HG03571 (cell line): ENCODE measurements around the gene PRTG.
"Not testable (repeated sequence)": the region's sequence is repeated elsewhere in the genome, so short reads cannot be mapped to it uniquely, and the experiment has no call there.

Experiments used
- ATAC-seq: cut with Tn5 transposase; IDR thresholded peaks from one replicate; pipeline ENCODE4 v1.9.1; 2021; ENCODE audit not compliant: unreplicated experiment

The PRTG gene

DNA sequence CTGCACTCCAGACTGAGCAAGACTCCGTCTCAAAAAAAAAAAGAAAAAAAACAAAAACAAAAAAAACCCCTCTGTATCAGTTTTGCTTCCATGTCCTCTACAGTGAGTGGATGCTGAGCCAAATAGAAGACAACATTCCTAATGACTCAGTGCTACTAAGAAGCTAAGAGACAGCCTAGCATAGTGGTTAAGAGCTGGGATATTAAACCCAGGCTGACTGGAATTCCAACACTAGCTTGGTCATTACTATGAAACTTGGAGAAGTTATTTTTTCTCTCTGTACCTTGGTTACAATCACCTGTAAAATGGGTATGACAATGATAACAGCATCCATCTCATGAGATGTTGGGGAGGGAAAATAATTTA, 93.9 kb downstream of the PRTG start:
- no peak for ATAC-seq

DNA sequence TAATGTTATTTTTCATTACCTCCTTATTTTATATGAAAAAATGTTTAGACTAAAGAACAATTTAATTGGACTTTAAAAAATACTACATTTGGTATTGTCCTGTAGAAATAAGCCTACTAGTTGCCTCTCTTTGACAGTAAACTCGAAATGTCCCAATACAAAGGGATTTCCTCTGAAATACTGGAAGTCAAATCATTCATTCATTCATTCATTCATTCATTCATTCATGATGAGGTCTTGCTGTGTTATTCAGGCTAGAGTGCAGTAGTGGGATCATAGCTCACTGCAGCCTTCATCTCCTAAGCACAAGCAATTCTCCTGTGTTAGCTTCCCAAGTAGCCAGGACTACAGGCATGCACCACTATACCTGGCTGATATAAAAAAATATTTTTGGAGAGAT, 104.2 kb downstream of the PRTG start:
- no peak for ATAC-seq

DNA sequence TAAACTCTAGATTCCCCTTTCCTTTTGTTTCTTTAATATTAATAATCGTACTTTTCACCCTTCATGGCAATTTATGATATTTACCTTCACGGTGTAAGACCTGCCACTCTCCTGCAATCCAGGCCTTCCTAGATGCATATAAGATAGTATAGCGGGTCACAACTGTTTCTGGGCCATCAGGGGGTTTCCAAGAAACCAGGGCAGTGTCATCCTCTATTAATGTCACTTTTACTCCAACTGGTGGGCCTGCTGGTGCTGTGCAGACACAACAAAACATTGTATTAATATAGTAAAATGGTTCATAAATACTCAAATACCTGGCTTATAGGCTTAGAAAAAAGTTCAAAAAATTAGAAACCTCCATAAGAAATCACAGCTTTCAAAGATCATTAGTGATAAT, 105.9 kb downstream of the PRTG start:
- no peak for ATAC-seq

DNA sequence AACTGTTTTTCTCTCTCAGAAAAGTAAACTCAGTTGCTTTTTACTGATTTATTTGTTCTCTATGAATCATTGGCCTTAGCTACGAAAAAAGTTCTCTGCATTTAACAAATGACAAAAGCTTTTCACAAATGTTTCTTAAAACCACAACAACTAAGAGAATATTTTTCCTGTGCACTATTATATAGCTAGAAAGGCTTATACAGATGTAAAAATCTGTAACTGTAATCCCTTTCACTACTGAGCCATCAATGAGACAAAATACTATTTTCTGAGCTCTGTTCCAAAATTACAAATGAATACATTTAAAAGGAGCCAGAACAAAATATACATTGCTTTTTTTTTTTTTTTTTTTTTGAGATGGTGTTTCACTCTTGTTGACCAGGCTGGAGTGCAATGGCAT, 109.2 kb downstream of the PRTG start:
- no peak for ATAC-seq

DNA sequence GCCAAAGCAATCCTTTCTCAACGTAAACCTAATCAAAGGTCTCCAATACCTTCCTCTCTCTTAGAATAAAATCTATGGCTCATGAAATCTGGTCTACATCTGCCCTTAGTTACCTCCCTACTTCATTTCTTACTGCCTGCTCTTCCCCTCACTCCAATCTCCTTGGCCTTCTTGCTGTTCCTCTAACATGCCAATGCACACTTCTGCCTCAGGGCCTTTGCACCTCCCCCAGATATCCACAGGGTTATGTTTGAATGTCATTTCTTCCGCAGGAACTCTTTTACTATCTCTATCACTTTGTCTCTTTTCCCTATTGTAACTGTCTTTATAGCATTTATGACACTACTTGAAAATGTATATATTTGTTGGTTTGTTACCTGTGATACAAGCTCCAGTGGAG, 110.5 kb downstream of the PRTG start:
- ATAC-seq, result no peak

DNA sequence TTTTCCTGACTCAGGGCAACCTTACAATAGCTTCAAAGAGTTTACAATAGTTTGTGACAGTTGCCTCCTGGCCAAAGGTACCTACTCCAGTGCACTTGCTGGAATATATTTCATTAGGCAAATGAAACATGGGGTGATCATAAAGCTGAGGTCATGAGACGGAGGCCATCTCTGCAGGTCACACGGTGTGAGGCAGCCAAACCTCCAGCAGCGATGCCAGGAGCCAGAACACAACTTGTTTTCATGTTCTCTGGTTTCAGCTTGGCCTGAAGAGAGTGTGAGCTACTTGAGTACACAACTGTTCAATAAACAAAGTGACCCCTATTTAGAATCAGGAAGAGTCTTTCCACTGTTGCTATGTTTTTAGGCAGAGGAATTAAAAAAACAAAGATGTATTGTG, 112.1 kb downstream of the PRTG start:
- ATAC-seq, result no peak

DNA sequence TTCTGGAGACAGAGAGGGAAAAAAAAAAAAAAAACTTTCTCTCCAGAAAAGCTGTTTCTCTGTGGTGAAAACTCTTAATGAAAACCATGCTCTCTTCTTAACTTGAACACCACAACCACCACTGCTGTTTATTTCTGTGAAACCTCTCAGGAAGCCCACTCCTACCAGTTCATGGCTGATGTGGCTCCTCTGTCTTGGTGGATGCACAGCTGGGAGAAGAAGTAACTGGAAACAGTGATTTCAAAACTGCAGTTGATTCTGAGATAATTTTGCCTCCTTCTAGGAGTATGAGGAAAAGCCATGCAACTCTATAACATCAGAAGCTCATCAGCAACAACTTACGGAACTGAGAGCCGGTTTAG, 114.6 kb downstream of the PRTG start:
- ATAC-seq, result no peak

DNA sequence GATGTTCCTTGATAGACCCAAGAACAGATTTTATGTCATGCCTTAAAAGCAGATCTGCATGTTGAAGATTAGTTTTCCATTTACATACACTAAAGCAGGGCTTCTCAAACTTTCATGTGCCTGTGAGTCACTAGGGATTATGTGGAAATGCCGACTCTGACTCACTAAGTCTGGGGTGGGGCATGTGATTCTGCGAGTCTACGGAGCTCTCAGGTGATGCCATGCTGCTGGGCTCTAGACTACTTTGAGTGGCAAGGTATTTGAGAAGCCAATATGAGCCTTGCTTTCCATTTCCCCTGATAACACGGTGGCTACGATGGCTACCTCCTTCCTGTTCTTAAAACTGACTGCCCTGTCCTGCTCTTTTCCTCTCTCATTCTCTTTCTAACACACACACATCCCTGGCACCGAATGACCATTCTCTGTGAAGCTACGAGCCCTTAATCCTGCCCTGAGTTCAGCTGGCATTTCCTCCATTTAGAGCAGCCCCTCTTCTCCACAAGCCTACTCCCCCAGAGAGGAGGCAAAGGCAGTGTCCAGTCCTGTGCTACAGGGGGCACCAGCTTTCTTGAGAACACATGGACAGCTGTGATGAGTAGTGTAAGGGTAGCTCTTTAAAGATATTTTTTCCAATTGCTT, 115.1 kb downstream of the PRTG start:
- no peak for ATAC-seq

DNA sequence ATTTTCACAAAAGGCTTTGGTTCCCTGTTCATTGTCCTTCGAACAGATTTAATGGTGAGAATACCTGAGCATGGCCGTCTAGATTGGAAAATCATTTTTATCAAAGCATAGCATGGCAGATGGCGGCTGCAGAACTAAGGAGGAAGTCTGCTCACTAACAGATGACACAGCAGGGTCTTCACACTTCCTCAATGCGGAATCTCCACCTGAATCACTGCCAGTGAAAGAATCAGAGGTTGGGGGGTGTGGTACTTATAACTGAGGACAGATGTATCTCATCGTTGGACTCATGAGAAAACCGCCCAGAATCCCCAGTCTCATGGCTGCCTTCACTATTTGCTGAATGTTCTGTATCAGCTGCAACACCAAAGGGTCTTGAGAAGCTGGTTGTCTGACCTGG, 123.2 kb downstream of the PRTG start:
- ATAC-seq, result no peak

DNA sequence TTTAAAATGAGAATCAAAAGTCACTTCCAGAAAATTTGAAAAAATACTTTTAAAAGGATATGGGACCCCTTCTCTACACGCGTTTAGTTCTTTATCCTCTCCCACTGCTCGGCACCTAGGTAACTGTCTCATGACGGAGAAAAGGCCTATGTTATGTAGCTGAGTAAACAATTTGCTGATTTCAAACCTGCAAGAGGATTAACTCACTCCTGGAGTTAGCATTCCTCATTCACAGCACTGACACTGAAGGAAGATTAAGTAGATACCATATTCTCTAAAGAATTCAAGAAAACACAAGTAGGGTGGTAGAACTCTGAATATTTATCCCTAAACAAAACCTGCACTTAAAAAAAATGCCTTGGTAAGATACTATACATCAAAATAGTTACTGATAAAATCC, 124.6 kb downstream of the PRTG start:
- no peak for ATAC-seq

DNA sequence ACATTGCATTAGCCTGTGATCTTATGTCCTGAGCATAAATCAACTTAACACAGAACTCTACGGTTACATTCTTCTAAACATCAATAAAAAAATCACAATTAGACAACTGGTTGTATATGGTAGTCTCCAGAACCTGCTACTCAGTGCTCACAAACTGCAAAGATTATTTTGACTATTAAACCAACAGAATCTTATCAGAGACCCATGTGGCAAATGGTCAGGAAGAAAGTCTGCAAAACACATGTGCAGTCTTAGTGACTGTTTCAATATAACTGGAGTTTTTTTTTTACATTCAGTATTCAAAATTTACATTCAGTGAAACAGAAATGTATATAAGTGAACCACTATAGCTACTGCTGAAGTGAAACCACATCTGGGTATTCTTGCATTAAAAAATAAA, 127.5 kb downstream of the PRTG start:
- no peak for ATAC-seq

DNA sequence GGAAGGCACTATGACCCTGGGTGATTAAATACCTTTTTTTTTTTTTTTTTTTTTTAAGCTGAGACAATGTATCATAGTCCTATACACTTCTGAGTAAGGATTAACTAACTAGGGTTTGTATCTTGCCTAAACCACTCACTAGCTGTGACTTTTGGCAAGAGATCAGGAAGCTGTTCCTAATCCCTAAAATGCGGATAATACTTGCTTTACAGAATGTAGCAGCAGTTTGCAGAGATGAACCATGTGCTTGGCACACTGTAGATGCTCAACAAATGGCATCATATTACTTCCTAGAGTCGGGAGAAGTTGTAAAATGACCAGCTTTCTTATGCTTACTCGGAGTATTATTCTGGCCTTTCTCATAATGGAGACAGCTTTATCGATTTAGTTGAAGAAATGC, 129.2 kb downstream of the PRTG start:
- no peak for ATAC-seq

DNA sequence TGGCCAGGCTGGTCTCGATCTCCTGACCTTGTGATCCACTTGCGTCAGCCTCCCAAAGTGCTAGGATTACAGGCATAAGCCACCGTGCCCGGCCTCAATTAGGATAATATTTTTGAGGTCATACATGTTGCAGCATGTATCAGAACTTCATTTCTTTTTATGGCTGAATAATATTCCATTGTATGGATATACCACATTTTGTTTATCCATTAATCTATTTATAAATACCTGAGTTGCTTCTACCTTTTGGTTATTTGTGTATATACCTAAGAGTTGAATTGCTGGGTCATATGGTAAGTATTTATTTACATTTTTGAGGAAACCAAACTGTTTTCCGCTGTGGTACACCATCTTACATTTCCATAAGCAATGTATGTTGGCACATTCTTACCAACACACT, 136.7 kb downstream of the PRTG start:
- no peak for ATAC-seq

DNA sequence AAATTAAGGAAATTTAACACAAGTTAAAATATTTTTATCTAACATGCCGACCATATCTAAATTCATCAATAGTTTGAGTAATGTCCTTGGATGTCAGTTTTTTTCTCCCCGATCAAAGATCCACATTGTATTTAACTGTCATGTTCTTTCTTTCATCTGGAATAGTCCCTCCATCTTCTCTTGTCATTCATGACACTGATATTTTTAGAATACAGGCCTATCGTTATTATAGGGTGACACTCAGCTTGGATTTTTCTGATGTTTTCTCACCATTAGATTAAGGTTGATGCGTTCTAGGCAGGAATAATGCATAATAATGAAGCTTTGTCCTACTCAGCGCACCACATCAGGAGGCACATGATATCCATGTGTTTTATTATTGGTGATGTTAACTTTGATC, 141.6 kb downstream of the PRTG start:
- ATAC-seq, result no peak

DNA sequence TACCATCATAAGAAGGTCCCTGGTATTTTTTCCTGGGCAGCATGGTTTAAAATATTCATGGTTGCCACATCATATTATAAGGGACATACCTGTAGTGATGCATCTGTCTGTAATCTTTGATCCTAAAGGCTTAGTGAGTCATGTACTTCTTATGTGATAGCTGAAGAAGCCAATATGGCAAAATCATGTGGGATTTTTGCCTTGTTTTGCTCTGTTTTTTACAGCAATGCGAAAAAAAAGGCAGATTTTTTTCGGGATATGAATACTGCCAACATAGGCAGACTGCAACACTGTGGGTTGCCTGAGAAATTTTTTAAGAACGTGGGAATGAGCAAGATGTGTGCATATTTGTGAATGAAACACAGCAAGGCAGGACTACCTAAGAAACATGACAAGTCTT, 143.5 kb downstream of the PRTG start:
- ATAC-seq, result no peak

DNA sequence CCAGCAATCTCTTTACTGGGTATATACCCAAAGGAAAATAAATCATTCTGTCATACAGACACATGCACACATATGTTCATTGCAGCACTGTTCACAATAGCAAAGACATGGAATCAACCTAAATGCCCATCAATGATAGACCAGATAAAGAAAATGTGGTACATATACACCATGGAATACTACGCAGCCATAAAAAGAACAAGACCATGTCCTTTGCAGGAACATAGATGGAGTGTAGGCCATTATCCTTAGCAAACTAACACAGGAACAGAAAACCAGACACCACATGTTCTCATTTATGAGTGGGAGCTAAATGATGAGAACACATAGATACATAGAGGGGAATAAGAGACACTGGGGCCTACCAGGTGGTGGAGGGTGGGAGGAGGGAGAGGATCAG, 149.9 kb downstream of the PRTG start:
- ATAC-seq, result not testable (repeated sequence)

DNA sequence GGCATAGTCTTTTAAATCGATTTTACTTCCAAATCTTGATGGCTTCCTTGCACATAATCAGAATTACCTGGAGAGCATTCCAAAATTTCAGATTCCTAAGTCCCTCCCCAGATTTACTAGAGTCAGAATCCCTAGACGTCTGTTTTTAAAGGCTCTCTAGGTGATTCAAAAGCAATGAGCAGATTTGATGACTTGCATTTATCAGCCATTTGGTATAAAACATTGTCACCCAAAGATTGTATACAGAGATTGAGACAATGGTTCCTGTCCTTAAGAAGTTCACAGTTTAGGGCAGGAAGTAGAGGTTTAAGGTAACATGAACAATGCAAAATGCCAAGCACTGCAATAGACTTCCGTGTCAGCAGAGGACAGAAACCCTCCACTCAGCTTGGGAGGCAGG, 152.2 kb downstream of the PRTG start:
- no peak for ATAC-seq

DNA sequence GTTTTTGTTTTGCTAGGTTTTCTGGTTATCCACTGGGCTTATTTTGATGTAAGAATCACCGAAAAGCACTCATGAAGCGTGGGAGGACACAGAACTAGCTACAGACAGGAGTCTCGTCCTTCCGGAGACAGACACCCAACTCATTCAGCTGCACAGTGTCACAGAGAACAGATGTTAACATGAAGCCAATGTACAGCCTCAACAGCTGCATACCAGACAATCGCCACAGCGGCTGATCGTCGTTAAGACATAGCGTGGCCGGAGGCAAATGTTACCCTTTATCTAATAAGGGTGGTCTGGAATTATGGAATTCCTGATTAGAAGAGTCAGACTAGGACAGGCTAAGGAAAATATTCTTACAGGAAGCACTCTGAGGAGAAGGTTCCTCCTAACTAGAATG, 153.7 kb downstream of the PRTG start:
- ATAC-seq, result no peak

DNA sequence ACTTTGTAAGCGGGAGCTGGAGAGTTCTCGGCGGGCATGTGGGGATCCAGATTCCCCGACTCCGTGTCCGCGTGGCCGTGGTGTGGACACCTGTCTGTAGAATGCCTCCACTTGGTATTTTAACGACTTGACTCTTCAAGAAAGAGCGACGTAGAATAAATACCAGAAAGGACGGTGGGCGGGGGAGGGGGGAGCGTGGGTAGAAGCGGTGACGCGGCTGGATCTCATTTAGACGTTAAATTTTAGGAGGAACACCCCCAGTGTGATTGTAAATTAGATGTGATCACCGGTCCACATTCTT, 154.2 kb downstream of the PRTG start:
- no peak for ATAC-seq

DNA sequence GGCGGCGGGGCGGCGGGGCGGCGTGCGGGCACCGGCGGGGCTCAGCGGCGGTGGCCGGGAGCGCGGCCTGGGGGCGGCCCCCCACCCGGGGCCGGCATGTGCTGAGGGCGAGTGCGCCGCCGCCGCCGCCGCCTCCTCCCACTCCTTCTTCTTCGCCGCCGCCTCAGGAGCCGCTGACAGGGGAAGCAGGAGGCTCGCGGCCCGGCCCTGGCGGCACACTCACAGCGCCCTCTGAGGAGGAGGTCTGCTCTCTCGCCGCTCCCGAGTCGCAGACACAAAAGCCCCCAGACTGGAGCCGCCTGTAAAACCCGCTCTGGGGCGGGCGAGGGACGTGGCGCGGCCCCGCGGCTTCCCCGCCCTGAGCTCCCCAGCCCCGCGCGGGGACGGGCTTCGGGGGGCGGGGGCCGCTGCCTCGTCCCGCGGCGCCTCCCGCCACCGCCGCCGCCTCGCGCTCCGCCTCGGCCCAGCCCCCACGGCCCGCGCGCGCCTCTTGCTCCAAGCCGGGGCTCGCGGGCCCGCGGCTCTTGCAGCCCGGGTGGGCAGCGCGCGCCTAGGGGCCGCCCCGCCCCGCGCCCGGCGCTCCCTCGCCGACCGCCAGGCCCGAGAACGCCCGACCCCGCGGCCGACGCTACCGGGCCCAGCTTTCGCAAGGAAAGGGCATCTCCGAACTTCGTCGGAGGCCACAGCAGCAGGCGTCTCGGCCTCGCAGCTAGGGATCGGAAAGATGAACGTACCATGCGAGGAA, 154.7 kb downstream of the PRTG start, which contains the start of gene PYGO1:
TSS of gene PYGO1 (minus strand) at position 276 of the 745 bp plus-strand sequence. CDS start 462 bp downstream, outside the sequence.
- ATAC-seq, result no peak

DNA sequence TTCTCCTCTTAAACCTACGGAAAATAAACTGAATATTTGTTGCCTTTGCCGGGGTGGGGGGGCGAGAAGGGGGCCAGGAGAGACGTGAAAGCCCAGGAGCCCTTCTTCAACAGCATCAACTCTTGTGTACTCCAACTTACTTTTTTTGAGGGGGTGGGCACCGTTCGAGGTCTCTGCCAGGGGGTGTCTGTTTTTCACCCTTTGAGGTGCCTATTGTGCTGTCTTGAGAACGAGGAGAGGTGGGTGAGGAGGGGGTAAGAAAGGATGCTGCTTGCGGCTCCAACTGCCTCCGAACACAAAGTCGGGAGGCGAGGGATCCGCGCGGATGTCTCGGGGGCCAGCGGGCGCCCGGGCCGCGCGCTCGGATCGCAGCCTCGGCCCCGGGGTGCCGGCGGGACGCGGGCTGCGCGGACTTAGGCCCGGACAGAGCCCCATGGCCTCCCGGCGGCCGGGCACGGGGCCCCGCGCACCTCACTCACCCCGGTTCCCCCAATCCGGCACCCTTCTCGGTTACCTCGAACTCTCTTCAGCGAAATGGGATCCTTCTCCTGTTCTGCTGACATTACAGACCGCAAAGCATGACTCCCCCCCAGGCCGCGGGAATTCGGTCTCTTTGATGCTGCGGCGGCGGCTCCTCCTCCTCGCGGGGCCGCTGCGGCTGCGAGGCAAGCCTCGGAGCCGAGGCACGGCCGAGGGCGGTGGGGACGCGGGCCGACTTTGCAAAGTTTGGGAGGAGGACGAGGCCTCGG, 155.5 kb downstream of the PRTG start:
- ATAC-seq, result no peak

DNA sequence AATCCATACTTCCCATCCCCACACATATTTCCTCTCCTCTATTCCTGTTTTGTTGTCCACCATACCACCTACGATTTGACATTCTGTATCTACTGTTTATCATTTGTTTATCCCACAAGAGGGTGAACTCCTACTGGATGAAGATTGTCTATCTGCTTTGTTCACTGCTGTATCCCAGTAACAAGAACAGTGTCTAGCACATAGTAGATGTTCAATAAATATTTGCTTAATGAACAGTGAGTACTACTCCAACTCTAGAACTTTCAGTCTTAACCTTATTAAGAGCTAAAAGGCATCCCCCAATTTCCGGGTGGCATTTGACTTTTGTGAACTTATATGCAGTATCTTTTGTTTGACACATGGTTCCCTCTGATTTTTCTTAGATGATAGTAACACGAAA, 156.1 kb downstream of the PRTG start:
- ATAC-seq, result no peak

DNA sequence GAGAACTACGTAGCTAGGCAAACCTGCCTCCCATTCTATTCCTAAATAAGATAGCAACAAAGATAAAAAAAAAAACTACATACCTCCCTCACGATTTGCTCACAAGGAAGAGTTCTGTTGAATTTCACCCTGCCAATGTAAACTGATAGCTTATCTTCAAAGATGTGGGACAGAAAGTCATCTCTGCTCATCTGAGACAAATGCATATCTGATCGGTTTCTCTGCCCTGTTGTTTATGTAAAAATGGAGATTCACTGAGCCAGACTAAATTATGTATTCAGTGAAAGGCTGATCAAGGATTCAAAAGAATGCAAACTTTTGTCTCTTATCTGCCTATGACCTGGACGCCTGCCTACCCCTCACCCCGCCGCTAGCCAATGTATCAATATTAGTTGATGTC, 166.0 kb downstream of the PRTG start:
- ATAC-seq, result no peak
